DND-41 (cell line): ENCODE results near the gene SBNO1.

Source experiments
- ATAC-seq: fragments of 200-7000 bp; cut with Tn5 transposase; 3 replicates; pipeline ENCODE4 v1.9.1; 2021; ENCODE audit warnings: low read depth; ENCODE audit not compliant: insufficient read depth
- DNase-seq: peaks from one replicate; pipeline ENCODE4 v3.0.0-alpha.2; 2020
- H2AFZ ChIP-seq: 2 replicates; pipeline ENCODE4 v1.6.0; 2012; ENCODE audit warnings: low read depth, low read length
- H3K27ac ChIP-seq: 2 replicates; pipeline ENCODE4 v1.5.1; 2012; ENCODE audit warnings: low read length, inconsistent platforms
- H3K27me3 ChIP-seq: fragments of 200-600 bp; sonication (generic); 2 replicates; pipeline ENCODE4 v1.6.0; 2012; ENCODE audit warnings: low read length, mild to moderate bottlenecking, inconsistent platforms; ENCODE audit not compliant: insufficient read depth, poor library complexity
- H3K36me3 ChIP-seq: 2 replicates; pipeline ENCODE4 v1.5.1; 2012; ENCODE audit warnings: low read length, inconsistent platforms; ENCODE audit not compliant: insufficient read depth
- H3K4me1 ChIP-seq: 2 replicates; pipeline ENCODE4 v1.5.1; 2012; ENCODE audit warnings: mild to moderate bottlenecking, low read length; ENCODE audit not compliant: insufficient read depth
- H3K4me2 ChIP-seq: 2 replicates; pipeline ENCODE4 v1.6.0; 2012; ENCODE audit warnings: mild to moderate bottlenecking, moderate library complexity, low read length, inconsistent platforms; ENCODE audit not compliant: insufficient read depth
- H3K4me3 ChIP-seq, 2 experiments: fragments of 200-600 bp in 1 of 2; shearing (Covaris generic) in 1 of 2; 2 replicates each; pipeline ENCODE4 v1.5.1; 2012 to 2016; ENCODE audit warnings: inconsistent platforms in 2 of 2, low read length in 2 of 2, mild to moderate bottlenecking in 2 of 2, low read depth in 1 of 2, moderate library complexity in 1 of 2
- H3K79me2 ChIP-seq: 2 replicates; pipeline ENCODE4 v1.6.0; 2012; ENCODE audit warnings: low read length, inconsistent platforms; ENCODE audit not compliant: insufficient read depth
- H3K9ac ChIP-seq: 2 replicates; pipeline ENCODE4 v1.6.0; 2012; ENCODE audit warnings: low read depth, mild to moderate bottlenecking, inconsistent platforms, low read length, moderate library complexity
- H3K9me3 ChIP-seq: 2 replicates; pipeline ENCODE4 v1.5.1; 2012; ENCODE audit warnings: low read length, moderate library complexity, mild to moderate bottlenecking, inconsistent platforms; ENCODE audit not compliant: insufficient read depth, severe bottlenecking
- H4K20me1 ChIP-seq: 2 replicates; pipeline ENCODE4 v1.6.0; 2012; ENCODE audit warnings: low read length; ENCODE audit not compliant: insufficient read depth
- EZH2 ChIP-seq: IDR thresholded peaks from 3 replicates; pipeline ENCODE4 v1.6.1; 2012; ENCODE audit warnings: borderline replicate concordance, low read depth, mild to moderate bottlenecking, moderate library complexity, low read length, inconsistent platforms; ENCODE audit not compliant: severe bottlenecking
- TF ChIP-seq, protein P1 (sequence below): IDR thresholded peaks from 2 replicates; pipeline ENCODE4 v1.5.1; 2012; ENCODE audit warnings: borderline replicate concordance, low read length, moderate library complexity, mild to moderate bottlenecking; ENCODE audit not compliant: poor library complexity, severe bottlenecking; ENCODE audit errors: extremely low read depth

The SBNO1 gene

DNA sequence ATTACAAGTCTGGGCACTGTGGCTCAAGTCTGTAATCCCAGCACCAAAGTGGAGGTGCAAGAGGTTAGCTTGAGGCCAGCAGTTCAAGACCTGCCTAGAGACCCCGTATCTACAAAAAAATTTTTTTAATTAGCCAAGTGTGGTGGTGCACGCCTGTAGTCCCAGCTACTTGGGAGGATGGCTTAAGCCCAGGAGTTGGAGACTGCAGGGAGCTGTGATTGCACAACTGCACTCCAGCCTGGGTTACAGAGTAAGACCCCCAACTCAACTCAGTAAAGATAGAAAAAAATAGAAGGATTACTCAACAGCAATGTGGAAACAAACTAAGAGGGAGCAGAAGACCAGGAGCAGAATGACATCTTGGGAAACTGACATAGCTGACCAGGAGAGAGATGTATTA lies 13.3 kb downstream of the SBNO1 start:
- Histone ChIP-seq H3K4me3 (no peak overlapping the region), H3K36me3 (peaks cover 45% of the 10 kb centered on the region), H3K27ac (no peak overlapping the region), H3K4me2 (no peak overlapping the region), H3K27me3 (no peaks in the 10 kb centered on the region), H3K79me2 (peaks cover 88% of the 10 kb centered on the region), H3K9ac (no peak overlapping the region), H4K20me1 (peaks cover 48% of the 10 kb centered on the region), H3K9me3 (no peaks in the 10 kb centered on the region), H3K4me1 (peaks cover 15% of the 10 kb centered on the region), H2AFZ (no peak overlapping the region)
- DNase-seq (no peak), ATAC-seq (no peak)
- TF ChIP-seq, protein P1, sequence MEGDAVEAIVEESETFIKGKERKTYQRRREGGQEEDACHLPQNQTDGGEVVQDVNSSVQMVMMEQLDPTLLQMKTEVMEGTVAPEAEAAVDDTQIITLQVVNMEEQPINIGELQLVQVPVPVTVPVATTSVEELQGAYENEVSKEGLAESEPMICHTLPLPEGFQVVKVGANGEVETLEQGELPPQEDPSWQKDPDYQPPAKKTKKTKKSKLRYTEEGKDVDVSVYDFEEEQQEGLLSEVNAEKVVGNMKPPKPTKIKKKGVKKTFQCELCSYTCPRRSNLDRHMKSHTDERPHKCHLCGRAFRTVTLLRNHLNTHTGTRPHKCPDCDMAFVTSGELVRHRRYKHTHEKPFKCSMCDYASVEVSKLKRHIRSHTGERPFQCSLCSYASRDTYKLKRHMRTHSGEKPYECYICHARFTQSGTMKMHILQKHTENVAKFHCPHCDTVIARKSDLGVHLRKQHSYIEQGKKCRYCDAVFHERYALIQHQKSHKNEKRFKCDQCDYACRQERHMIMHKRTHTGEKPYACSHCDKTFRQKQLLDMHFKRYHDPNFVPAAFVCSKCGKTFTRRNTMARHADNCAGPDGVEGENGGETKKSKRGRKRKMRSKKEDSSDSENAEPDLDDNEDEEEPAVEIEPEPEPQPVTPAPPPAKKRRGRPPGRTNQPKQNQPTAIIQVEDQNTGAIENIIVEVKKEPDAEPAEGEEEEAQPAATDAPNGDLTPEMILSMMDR = no peak
- TF ChIP-seq EZH2 = no peak

DNA sequence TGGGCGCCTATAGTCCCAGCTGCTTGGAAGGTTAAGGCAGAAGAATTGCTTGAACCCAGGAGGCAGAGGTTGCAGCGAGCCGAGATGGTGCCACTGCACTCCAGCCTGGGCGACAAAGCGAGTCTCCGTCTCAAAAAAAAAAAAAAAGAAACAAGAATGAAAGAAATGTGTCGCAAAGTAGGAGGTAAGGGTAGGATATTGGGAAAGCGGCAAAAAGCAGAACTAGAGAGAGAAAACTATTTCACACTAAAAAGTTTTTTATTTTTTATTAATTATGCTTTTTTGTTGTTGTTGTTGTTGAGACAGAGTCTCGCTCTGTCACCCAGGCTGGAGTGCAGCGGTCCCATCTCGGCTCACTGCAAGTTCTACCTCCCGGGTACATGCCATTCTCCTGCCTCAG lies 17.7 kb downstream of the SBNO1 start:
- H3K9me3 ChIP-seq = no peaks in the 10 kb centered on the region
- DNase-seq = no peak
- no peak overlapping the region for H3K4me3 ChIP-seq
- H3K27ac ChIP-seq = no peak overlapping the region
- no peaks in the 10 kb centered on the region for H3K4me1 ChIP-seq
- peaks cover 24% of the 10 kb centered on the region; the same call in 1 of the 2 replicates for H4K20me1 ChIP-seq
- TF ChIP-seq, protein P1 = no peak
- no peak for TF ChIP-seq EZH2
- H3K79me2 ChIP-seq = peaks cover 71% of the 10 kb centered on the region
- H3K4me2 ChIP-seq = no peak overlapping the region
- no peak overlapping the region for H2AFZ ChIP-seq
- no peak overlapping the region for H3K9ac ChIP-seq
- no peak for ATAC-seq
- H3K27me3 ChIP-seq = no peaks in the 10 kb centered on the region
- peaks cover 70% of the 10 kb centered on the region for H3K36me3 ChIP-seq

DNA sequence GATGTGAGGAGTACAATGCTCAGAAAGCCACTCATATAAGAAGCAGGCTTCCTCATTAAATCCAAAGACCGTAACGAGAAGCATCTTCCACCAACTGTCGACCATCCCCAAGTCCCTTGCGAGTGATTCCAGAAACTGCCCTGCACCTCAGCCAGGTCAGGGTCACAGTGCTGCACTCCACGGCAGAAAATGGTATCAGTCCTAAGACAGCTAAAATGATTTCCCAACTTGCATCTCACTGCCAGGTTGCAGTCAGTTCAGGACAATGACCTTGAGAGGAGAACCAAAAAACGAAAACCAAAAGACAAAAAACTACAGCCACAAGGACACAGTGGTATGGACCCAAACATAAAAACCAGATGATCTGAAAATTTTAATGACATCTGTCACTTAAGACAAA lies 20.6 kb downstream of the SBNO1 start:
- Histone ChIP-seq H3K9ac (no peak overlapping the region), H4K20me1 (peaks cover 10% of the 10 kb centered on the region; the same call in 1 of the 2 replicates), H3K27ac (no peak overlapping the region), H3K79me2 (peaks cover 54% of the 10 kb centered on the region), H3K4me2 (no peak overlapping the region), H3K4me3 (no peak overlapping the region), H3K36me3 (peaks cover 78% of the 10 kb centered on the region), H3K4me1 (no peaks in the 10 kb centered on the region), H3K27me3 (no peaks in the 10 kb centered on the region), H2AFZ (no peak overlapping the region), H3K9me3 (no peaks in the 10 kb centered on the region)
- DNase-seq (no peak), ATAC-seq (no peak)
- no peak for TF ChIP-seq EZH2
- TF ChIP-seq, protein P1 = no peak

DNA sequence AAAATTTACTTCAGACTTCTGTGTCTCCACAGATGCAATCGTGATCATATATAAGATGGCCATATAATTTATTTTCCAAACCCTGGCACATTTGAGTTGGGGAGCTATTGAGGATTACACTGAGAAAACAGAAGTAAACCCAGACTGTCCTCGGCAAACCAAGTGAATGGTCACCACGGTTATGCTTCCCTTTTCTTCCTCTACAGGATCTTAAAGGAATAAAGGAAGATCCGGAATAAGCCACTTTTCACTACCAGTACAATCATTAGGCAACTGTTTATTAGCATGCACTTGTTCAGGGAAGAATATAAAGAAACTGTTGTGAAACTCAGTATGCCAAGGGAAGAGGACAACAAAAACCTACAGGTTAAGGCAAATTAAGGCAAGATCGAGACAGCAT lies 27.6 kb downstream of the SBNO1 start:
- H3K4me1 ChIP-seq = no peaks in the 10 kb centered on the region
- DNase-seq = no peak
- no peak for ATAC-seq
- H3K27ac ChIP-seq = no peak overlapping the region
- TF ChIP-seq, protein P1 = no peak
- no peak for TF ChIP-seq EZH2
- no peak overlapping the region for H3K4me2 ChIP-seq
- H3K79me2 ChIP-seq = peaks cover 25% of the 10 kb centered on the region
- no peaks in the 10 kb centered on the region for H3K27me3 ChIP-seq
- no peak overlapping the region for H3K9ac ChIP-seq
- no peak overlapping the region for H2AFZ ChIP-seq
- H3K9me3 ChIP-seq = no peaks in the 10 kb centered on the region
- H3K36me3 ChIP-seq = peaks cover 77% of the 10 kb centered on the region
- H3K4me3 ChIP-seq = no peak overlapping the region
- H4K20me1 ChIP-seq = peaks cover 18% of the 10 kb centered on the region
